ENCODE results near the gene MCF2L. TPM values are rescaled to one million over a fixed set of nuclear protein-coding genes. Genes with fewer than 3 reads are reported as not detected.

MCF2L gene
- total and polyA plus RNA-seq, 9 of the 15 experiments (the other 6 are each of a cell fraction or from before 2014, with no cell fraction given) = 0.05 to 0.25 (median 0.18) TPM; not detected in 5

DNA sequence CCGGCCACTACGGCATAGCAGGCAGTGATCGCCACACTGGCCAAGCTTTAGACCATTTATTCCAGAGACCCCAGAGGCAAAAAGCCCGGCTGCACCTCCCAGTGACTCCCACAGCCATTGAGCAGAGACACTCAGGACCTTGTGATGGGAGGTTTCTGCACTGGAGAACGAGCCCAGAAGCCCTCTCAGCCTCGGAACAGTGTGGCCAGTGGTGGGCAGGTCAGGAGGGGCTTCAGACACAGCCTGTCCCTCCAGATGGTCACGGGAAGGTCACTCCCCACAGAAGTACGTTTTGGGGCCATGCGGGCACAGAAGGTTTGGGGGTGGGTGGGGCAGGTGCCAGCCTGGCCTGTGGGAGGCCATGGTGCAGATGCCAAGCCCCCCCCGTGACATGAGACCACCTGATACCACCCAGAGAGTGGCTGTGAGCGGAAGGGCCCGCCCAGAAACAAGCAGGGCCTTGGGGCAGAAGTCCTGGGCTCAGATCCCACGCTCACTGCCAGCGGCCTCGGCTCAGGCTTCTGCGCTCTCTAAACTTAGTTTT, 153.0 kb downstream of the MCF2L start:
- Histone ChIP-seq H3K27me3 (ENCODE audit: control insufficient read depth in 2 of 2, insufficient read depth in 2 of 2, low read length in 2 of 2) (peaks cover 0 to 79% of the 10 kb centered on the region in 2 experiments; a peak in 4 of 5 replicates), H3K9me1 (ENCODE audit: control insufficient read depth, insufficient read depth, low read length) (no peaks in the 10 kb centered on the region), H3K9me3 (replicated peaks; ENCODE audit: control insufficient read depth, insufficient read depth, low read depth, low read length) (no peaks in the 10 kb centered on the region), H3K79me2 (ENCODE audit: control insufficient read depth, insufficient read depth, low read length) (no peaks in the 10 kb centered on the region), H3K9ac (ENCODE audit: insufficient read depth in 1 of 2, low read depth in 2 of 2, low read length in 2 of 2) (no peak overlapping the region), H4K20me1 (replicated peaks; ENCODE audit: control insufficient read depth, insufficient read depth, low read length) (no peaks in the 10 kb centered on the region), H2AFZ (ENCODE audit: low read depth, low read length) (no peak overlapping the region), H3K36me3 (ENCODE audit: control insufficient read depth, insufficient read depth, low read length) (no peaks in the 10 kb centered on the region), H3K4me3 (no peak overlapping the region), H3K4me2 (ENCODE audit: insufficient read depth, low read length) (no peak overlapping the region), H3K27ac (ENCODE audit: extremely low read depth, low read depth, low read length) (no peak overlapping the region), H3K4me1 (replicated peaks in 1 of 2; ENCODE audit: control insufficient read depth in 2 of 2, insufficient read depth in 2 of 2, low read length in 2 of 2) (peaks cover 0 to 16% of the 10 kb centered on the region in 2 experiments; a peak in 2 of 5 replicates)
- POLR2A ChIA-PET = interaction anchor here (0.7 kb wide), 1 partner anchor 17 kb away, joined by 3 read pairs; no protein-coding TSS in a partner anchor
- WGBS (ENCODE audit: insufficient coverage, low coverage, missing lambda C conversion rate) = 27% methylated on average over 3 of the region's 16 CpGs
- ATAC-seq (no peak), DNase-seq (ENCODE audit: extremely low read depth in 1 of 4, low spot score in 3 of 4) (no peak), FAIRE-seq (no peak)
- intact Hi-C loops (cut with micrococcal nuclease) = no loop called here
- in situ Hi-C loops (cut with MboI) = no loop called here
- CTCF ChIA-PET (ENCODE audit: low intra/inter-chr PET ratio) = no interaction called here
- TF ChIP-seq CREM (IDR thresholded peaks at IDR 0.05; ENCODE audit: low read depth) (no peak), TAF1 (IDR thresholded peaks at IDR 0.05; ENCODE audit: control insufficient read depth, extremely low read depth, insufficient read depth, low read length, severe bottlenecking) (no peak), ZNF174 (CRISPR knock-in tag; IDR thresholded peaks at IDR 0.05) (no peak), PYGO2 (tag; IDR thresholded peaks at IDR 0.05) (no peak), ZNF263 (CRISPR knock-in tag; IDR thresholded peaks at IDR 0.05; ENCODE audit: borderline replicate concordance) (no peak), RBM22 (IDR thresholded peaks at IDR 0.05; ENCODE audit: low read depth, low read length, poor library complexity, severe bottlenecking) (no peak)
- TF ChIP-seq, protein P1, sequence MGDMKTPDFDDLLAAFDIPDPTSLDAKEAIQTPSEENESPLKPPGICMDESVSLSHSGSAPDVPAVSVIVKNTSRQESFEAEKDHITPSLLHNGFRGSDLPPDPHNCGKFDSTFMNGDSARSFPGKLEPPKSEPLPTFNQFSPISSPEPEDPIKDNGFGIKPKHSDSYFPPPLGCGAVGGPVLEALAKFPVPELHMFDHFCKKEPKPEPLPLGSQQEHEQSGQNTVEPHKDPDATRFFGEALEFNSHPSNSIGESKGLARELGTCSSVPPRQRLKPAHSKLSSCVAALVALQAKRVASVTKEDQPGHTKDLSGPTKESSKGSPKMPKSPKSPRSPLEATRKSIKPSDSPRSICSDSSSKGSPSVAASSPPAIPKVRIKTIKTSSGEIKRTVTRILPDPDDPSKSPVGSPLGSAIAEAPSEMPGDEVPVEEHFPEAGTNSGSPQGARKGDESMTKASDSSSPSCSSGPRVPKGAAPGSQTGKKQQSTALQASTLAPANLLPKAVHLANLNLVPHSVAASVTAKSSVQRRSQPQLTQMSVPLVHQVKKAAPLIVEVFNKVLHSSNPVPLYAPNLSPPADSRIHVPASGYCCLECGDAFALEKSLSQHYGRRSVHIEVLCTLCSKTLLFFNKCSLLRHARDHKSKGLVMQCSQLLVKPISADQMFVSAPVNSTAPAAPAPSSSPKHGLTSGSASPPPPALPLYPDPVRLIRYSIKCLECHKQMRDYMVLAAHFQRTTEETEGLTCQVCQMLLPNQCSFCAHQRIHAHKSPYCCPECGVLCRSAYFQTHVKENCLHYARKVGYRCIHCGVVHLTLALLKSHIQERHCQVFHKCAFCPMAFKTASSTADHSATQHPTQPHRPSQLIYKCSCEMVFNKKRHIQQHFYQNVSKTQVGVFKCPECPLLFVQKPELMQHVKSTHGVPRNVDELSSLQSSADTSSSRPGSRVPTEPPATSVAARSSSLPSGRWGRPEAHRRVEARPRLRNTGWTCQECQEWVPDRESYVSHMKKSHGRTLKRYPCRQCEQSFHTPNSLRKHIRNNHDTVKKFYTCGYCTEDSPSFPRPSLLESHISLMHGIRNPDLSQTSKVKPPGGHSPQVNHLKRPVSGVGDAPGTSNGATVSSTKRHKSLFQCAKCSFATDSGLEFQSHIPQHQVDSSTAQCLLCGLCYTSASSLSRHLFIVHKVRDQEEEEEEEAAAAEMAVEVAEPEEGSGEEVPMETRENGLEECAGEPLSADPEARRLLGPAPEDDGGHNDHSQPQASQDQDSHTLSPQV (IDR thresholded peaks at IDR 0.05) = no peak
- BruUV-seq (replicated peaks) = no TSS peak

Measured in K562 (cell line).